ENCODE results near the gene RFTN1.

The RFTN1 gene

GRCh38 chr3:16304061-16305010, 209.2 kb downstream of the RFTN1 start:
- no peak for DNase-seq (ENCODE audit: low read depth in 2 of 2)

GRCh38 chr3:16303037-16303575, 210.4 kb downstream of the RFTN1 start:
- DNase-seq (ENCODE audit: low read depth in 2 of 2) = no peak

GRCh38 chr3:16302082-16302631, 211.3 kb downstream of the RFTN1 start:
- no peak for DNase-seq (ENCODE audit: low read depth in 2 of 2)

GRCh38 chr3:16301507-16301906, 212.0 kb downstream of the RFTN1 start:
- no peak for DNase-seq (ENCODE audit: low read depth in 2 of 2)

- no peak for DNase-seq (ENCODE audit: low read depth in 2 of 2)
Observed at GRCh38 chr3:16300881-16301359, 212.6 kb downstream of the RFTN1 start.

GRCh38 chr3:16300307-16300706, 213.2 kb downstream of the RFTN1 start:
- no peak for DNase-seq (ENCODE audit: low read depth in 2 of 2)

GRCh38 chr3:16299746-16300145, 213.8 kb downstream of the RFTN1 start:
- no peak for DNase-seq (ENCODE audit: low read depth in 2 of 2)

GRCh38 chr3:16298891-16299290, 214.6 kb downstream of the RFTN1 start:
- DNase-seq (ENCODE audit: low read depth in 2 of 2) = no peak

GRCh38 chr3:16297997-16298885, 215.3 kb downstream of the RFTN1 start:
- no peak for DNase-seq (ENCODE audit: low read depth in 2 of 2)

GRCh38 chr3:16295298-16295890, 218.1 kb downstream of the RFTN1 start:
- DNase-seq (ENCODE audit: low read depth in 2 of 2) = no peak

GRCh38 chr3:16294844-16295243, 218.7 kb downstream of the RFTN1 start:
- no peak for DNase-seq (ENCODE audit: low read depth in 2 of 2)

GRCh38 chr3:16290827-16291196, 222.7 kb downstream of the RFTN1 start:
- DNase-seq (ENCODE audit: low read depth in 2 of 2) = no peak

GRCh38 chr3:16290007-16290826, 223.3 kb downstream of the RFTN1 start:
- no peak for DNase-seq (ENCODE audit: low read depth in 2 of 2)

GRCh38 chr3:16289144-16289889, 224.2 kb downstream of the RFTN1 start:
- DNase-seq (ENCODE audit: low read depth in 2 of 2) = no peak

GRCh38 chr3:16288664-16289063, 224.8 kb downstream of the RFTN1 start:
- no peak for DNase-seq (ENCODE audit: low read depth in 2 of 2)

- no peak for DNase-seq (ENCODE audit: low read depth in 2 of 2)
Observed at GRCh38 chr3:16286751-16287543, 226.6 kb downstream of the RFTN1 start.

- peak in 1 of 2 donors; percentile 62 for DNase-seq (ENCODE audit: low read depth in 2 of 2)
Observed at GRCh38 chr3:16286161-16286560, 227.3 kb downstream of the RFTN1 start.

GRCh38 chr3:16284633-16285032, 228.9 kb downstream of the RFTN1 start:
- no peak for DNase-seq (ENCODE audit: low read depth in 2 of 2)

- DNase-seq (ENCODE audit: low read depth in 2 of 2) = no peak
Observed at GRCh38 chr3:16280671-16281070, 232.8 kb downstream of the RFTN1 start.
